Erythroblast (primary cell): ENCODE measurements around the gene TAGAP.

Experiments
- GATA1 ChIP-seq: IDR thresholded peaks from 2 replicates; pipeline ENCODE4 v1.6.1; 2011; ENCODE audit warnings: low read depth, mild to moderate bottlenecking, control low read depth, low read length, moderate library complexity
- POLR2A ChIP-seq: IDR thresholded peaks from 2 replicates; pipeline ENCODE4 v1.6.1; 2011; ENCODE audit warnings: mild to moderate bottlenecking, low read length

DNA sequence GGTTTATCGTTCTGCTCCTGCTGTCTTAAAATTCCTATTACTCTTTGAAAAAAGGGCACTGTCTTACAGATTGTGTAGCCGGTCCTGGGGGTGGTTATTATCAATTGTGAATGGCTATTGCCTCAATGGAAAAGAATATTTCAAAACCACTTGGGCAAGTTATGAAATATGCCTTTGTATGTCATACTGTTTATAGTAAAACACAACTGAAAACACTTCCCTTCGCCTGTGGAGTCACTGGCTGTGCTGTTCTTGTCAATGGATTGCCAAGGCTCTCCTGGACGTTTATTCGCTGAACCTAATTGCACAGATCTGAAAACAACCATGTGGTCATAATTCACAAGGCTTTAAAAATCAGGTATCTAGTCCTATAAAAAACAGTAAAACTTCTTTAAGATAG is 47.8 kb upstream of the TAGAP start:
- TF ChIP-seq POLR2A (no peak), GATA1 (no peak)
